GM19455 (cell line): ENCODE results near the gene FNIP1.
"Not testable (repeated sequence)": the region's sequence is repeated elsewhere in the genome, so short reads cannot be mapped to it uniquely, and the experiment has no call there.

Experiments
- ATAC-seq: cut with Tn5 transposase; IDR thresholded peaks from one replicate; pipeline ENCODE4 v1.9.1; 2021; ENCODE audit not compliant: unreplicated experiment

The FNIP1 gene

GRCh38 chr5:131610198-131611063, 186.4 kb downstream of the FNIP1 start:
- no peak for ATAC-seq

GRCh38 chr5:131609774-131610173, 187.0 kb downstream of the FNIP1 start:
- no peak for ATAC-seq

GRCh38 chr5:131608597-131608996, 188.2 kb downstream of the FNIP1 start:
- no peak for ATAC-seq

GRCh38 chr5:131607903-131608540, 188.8 kb downstream of the FNIP1 start:
- ATAC-seq = no peak

- ATAC-seq = no peak
Observed at GRCh38 chr5:131607418-131607817, 189.4 kb downstream of the FNIP1 start.

- no peak for ATAC-seq
Observed at GRCh38 chr5:131605086-131605485, 191.7 kb downstream of the FNIP1 start.

GRCh38 chr5:131595088-131596033, 201.5 kb downstream of the FNIP1 start:
- no peak for ATAC-seq

- no peak for ATAC-seq
Observed at GRCh38 chr5:131593921-131594320, 202.9 kb downstream of the FNIP1 start.

GRCh38 chr5:131593436-131593835, 203.4 kb downstream of the FNIP1 start:
- not testable (repeated sequence) for ATAC-seq
